GM21515 (cell line): ENCODE results near the gene SCN4A.
"Not testable (repeated sequence)": the region's sequence is repeated elsewhere in the genome, so short reads cannot be mapped to it uniquely, and the experiment has no call there.

ENCODE experiments used
- ATAC-seq: cut with Tn5 transposase; IDR thresholded peaks from one replicate; pipeline ENCODE4 v1.9.1; 2021; ENCODE audit not compliant: unreplicated experiment

Gene SCN4A

DNA sequence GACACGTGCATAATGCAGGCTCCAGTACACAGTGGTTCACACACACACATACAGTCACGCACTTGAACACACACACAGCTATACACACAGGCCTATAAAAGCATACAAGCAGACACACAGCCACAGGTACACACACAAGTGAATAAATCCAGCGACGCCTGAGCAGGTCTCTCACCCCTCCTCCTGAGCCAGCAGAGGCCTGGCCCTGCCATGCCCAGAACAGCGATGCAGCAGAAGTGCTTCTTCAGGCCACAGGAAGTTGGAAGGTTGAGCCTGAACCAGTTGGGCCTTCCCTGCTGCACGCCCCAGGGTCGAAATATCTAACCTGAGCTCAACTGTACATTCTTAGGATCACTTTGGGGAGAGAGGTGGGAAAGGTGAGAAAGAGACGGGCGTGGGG, 33.3 kb downstream of the SCN4A start:
- no peak for ATAC-seq

DNA sequence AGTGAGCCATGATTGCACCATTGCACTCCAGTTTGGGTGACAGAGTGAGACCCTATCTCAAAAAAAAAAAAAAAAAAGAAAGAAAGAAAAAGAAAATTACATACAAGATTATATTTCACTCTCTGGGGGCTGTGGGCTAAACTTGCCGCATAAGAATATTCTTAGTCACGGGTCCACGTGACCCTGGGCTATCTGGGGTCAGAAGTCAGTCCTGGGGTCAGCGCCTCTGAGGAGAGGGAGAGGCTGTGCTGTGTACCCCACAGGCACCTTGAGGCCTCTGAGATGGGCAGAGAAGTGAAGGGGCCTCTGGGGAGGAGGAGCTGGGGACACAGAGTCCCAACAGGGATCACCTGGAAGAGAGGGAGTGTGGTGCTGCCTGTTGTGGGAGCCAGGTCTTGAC, 34.8 kb downstream of the SCN4A start:
- no peak for ATAC-seq

DNA sequence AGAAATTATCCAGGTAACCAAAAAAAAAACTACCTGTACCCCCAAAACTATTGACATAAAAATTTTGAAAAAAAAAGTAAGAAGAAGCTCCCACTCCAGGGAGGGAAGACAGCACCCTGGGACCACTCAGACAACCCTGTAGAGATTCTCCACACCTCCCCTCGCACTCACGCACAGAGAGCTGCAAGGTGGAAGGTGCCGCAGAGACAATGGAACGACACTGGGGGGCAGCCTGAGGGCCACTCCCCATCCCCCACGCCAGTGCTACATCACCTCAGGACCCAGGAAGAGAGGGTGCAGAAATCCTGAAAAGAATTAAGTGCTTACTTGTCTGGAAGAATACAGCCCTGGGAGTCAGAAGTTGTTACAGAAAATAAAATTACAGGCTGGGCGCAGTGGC, 35.4 kb downstream of the SCN4A start:
- no peak for ATAC-seq

DNA sequence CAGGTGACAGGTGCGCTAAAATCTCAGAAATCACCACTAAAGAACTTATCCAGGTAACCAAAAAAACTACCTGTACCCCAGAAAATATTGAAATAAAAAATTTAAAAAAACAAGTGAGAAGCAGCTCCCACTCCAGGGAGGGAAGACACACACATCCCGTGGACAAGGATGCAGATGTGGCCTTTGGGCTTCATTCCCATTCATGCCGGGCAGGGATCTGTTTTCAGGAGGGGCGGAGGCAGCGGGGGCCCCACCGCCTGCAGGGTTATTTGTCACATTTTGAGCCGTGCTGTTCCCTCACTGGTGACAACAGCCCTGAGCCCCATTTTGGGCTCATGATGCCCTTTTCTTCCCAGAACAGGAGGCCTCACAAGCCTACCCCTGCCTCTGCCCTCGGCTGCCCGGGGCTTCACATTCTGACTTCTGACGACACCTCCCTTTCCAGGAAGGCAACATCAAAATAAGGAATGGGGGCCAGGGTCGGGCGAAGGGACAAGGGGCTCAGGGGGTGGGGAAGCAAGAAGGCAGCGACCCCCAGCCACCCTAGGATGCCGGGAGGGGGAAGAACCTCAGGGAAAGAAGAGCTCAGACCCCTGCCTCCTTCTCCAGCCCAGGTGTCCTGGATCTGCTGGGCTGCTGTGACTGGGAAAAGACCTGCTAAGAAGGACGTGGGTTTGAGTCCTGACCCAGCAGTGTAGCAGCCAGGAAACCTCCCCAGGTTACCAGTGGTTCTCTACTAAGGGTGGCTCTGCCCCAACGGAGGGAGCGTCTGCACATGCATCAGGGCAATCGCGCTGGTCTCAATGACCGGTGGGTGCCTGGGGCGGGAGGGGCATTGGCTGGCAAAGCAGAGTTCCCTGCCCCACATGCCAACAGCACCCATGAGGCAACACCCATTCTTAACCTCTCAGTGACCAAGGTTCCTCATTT, 38.3 kb downstream of the SCN4A start:
- ATAC-seq, result no peak

DNA sequence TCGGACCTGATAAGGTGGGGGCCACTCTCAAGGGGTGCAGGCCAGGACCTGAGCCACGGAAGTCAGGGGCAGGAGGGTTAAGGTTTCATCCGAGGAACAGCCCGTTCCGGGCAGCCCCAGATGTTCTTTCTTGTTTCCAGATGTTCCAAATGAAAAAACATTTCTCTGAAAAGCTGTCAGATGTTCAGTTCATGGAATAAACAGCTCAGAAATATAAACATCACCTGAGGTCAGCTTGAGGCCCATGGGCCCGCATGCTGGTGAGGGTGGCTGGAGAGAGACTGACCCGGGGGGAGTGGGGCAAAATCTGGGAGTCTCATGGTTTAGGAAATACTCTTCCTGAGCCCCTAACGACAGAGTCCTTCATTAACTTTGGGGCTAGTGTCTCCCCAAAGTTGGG, 39.1 kb downstream of the SCN4A start:
- no peak for ATAC-seq

DNA sequence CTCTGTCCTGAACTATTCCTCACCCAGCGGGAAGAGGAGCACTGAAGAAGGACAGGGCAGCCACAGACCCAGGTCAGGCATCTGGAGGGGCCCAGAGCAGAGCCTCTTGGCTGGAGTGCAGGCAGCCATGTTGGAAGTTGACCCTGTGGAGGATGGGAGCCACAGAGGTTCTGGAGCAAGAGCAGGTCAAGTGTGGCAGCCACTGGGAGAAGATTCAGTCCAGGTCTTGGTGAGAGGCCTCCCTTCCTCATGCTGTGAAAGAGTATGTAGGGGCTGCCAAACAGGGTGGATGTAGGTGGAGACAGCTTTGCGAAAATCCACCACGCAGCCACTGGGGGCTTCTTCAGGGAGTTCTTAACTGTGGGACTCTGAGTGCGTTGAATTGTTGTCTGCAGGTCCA, 40.0 kb downstream of the SCN4A start:
- peak; percentile 8 for ATAC-seq

DNA sequence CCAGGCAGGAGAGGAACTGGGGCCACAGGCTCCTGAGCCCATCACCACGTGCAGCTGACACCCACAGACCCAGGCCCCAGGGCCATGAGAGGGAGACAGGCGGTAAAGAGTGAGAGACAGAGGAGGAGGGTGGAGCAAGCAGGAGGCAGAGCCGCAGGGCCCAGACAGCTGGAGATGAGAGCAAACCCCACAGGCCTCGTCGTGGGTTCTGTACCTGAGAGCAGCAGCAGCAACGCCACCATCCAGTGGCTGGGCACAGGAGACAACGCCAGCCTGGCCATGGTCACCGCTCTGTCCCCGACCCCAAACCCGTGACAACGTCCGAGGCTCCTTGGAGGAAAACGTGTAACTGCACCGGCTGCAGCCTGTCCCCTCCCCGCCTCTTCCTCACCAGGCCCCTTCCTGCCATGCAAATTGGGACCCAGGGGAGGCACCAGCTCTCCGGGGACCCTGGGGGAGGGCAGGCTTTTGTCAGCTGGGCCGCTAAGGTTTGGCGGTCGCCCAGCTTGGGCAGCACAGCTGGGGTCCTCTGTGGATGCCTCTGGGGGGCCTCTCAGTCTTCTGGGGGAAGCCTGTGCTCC, 40.6 kb downstream of the SCN4A start, which contains the start of gene CD79B:
TSS of gene CD79B (minus strand) at position 351 of the 581 bp plus-strand sequence. CDS start at position 281, 70 bp downstream.
- ATAC-seq, result peak; percentile 67

DNA sequence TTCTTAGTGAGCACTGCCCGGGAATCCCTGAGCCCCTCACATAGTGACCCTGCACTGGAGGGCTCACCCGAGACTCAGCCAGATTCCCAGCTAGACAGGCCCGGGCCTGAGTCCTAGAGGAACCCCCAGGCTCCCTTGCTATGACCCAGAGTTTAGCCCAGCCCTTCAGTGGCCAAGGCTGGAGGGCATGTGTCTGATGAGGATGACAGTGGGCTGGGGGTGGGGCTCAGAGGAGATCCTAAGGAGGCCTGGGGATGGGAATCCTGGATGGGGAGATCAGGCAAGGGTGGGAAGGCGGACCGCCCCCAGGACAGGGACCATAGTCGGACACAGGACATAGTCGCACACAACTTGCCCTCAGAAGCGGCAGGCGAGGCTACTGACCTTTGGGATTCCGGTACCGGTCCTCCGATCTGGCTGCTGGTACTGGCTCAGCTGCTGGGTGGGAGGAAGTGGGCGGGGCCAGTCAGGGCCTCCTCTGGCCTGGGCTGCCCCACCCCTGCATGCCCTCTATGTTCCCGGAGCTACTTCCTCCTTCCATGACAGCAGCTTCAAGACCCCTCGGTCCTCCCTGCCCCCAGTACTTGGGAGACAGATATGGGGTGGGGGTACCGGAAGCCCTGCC, 41.7 kb downstream of the SCN4A start:
- peak; percentile 51 for ATAC-seq

DNA sequence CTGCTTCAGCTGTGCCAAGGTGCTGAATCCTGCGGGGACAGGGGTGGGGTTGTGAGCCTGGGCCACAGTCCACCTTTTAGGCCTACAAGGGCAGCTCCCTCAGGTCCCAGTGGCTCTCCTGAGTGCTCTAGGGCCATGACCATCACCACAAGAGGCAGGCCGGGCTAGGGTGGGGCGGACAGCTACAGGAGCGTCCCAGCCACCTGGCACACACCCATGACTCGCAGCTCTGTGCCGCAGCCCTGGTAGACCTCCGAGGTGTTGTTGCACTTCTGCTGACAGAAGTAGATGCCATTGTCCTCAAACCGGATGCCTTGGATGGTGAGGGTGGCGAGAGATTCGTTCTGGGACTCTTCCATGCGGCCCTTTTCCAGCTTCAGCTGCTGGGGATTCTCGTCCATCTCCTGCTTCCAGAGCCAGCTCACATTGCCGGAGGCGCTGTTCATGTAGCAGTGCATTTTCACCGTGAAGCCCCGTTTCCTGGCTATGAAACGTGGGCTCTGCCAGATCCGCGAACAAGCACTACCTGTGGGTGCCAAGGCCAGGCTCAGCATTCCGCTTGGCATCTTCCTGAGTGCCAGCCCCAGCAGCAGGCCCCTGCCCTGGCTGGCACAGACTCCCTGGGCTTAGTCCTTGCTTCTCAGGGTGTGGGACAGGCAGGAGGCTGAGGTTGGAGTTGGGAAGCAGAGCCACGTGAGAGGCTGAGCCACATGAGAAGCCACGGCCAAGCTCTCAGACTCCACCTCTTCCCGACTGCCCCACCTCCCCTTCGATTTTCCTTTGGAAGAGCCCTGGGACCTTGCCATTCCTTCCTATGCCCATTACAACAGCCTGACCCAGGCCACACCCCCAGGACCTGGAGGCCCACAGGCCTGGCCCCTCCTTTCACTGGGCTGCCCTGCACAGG, 42.6 kb downstream of the SCN4A start:
- no peak for ATAC-seq

DNA sequence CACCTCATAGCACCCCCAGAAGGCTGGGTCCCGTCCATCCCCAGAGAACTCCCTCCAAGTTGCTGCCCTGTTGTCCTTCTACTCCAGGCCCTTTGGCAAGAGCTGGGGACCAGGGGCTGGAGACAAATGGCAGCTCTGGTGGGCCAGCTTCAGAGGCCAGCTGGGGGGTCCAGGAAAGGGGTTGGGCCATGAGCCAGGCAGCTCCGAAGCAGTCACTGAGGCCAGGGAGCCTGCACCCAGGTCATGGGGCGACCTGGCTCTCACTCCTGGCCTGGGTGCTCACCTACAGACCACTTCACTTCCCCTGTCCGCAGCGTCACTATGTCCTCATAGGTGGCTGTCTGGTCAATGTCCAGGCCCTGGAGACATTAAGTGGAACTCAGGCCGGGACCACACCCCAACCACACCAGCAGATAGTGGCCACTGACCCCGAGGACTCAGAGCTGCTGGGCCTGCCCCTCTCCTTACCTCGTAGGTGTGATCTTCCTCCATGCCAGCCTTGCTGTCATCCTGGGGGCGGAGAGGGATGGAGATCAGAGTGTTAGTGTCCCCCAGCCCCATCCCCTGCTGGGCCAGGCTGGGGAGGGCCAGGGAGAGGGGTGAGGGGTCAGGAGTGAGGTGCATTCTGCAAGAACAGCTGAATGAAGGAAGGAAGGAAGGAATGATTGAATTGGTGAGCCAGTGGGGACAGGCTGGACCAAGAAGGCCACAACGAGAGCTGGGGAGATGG, 43.6 kb downstream of the SCN4A start:
- no peak for ATAC-seq

DNA sequence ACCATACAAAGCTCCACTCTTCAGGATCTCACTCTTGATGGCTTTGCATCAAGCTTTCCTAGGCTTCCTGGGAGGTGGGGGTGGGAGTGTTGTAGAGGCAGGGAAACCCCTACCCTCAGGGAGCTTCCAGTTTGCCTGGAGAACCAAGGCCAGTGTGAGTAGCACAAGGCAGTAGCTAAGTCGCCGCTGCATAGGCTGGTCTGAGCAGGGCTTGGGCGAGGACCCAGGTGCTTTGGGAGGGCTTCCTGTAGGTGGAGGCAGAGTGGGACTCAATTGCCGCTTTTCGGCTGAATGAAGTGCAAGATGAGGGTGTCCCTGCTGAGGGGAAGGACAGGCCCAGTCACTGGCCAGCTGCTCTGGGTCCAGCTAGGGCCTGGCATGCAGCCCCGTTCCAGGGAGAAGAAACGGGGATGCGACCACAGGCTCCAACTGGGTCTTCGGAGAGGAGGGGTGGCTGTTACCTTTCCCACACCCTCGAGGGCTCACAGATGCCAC, 44.5 kb downstream of the SCN4A start:
- ATAC-seq, result no peak

DNA sequence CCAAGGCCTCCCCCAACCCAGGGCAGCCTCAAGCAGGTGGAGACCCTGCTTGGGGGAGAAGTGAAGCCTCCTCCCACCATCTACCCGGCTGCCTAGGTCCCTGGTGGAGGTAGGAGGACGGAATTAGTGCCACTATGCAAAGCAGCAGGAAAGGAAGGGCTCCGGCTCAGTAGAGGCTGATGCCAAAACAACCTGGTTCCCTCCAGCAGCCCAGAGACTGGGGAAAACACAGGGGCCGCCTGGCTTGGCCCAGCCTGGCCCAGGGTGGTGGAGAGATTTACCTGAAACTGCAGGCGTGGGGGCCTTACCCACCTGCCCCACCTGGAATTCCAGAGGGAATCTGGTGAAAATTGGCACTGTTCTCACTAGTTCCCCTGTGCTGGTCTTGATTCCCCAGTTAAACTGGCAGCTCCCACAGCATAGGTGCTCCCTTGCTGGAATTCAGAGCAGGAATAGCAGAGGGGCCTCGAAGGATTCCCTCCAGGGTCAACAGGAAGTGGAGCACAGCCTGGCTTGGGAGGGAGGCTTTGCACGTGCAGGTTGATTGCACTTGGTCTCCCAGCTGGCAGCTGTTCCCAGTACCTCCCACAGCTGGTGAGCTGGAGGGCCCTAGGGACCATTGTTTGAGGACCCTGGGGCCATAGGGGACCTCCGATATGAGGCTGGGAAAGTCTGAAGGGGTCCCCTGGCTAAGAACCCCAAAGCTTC, 45.1 kb downstream of the SCN4A start:
- ATAC-seq, result no peak

DNA sequence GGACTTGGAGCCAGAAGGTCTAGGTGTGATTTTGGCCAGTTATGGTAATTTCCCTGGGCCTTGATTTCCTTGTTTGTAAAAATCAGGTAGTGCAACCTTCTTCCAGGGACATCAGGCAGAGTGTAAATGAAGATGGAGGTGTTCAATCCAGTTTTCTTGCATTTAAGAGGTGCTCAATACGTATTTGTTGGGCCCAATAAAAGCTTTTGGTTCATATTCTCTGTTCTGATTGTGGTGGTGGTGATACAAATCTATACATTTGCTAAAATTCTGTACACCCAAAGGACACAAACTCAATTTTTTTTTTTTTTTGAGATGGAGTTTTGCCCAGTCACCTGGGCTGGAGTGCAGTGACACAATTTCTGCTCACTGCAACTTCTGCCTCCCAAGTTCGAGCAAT, 46.6 kb downstream of the SCN4A start:
- no peak for ATAC-seq

DNA sequence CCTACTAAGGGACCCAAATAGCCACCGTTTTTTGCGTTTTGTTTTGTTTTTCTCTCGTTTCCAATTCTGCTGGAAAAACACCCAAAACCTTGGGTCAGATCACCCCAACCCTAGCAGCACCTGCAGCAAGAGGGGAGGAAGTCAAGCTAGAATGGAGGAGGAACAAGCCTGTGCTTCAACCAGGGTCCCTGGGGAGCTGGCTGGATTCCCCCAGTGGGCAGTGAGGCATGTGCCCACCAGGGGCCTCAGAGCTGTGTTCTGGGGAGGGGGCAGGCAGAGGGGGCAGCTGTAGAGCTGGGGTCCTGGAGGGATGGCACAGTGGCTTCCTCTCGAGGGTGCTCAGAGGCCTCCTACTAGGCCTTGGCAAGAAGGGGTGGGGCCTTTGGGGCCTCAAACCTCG, 47.1 kb downstream of the SCN4A start:
- no peak for ATAC-seq

DNA sequence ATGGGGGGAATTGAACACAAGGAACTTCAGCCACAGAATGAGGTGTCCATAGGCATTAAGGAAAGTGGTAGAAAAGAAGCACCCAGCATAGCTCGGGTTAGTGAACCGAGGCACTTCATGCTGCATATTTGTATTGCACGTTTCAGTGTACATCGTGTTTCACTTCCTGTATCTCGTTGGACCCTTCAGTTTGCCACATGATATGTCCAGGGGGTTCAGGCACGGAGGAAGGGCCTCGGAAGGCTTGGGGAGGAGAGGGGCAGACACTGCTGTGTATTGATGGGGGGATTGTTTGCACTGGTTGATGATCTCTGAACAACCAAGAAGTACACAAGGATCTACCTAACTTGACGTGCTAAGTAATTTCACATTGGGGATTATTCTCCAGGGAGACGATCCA, 50.3 kb downstream of the SCN4A start:
- ATAC-seq, result peak; percentile 37

DNA sequence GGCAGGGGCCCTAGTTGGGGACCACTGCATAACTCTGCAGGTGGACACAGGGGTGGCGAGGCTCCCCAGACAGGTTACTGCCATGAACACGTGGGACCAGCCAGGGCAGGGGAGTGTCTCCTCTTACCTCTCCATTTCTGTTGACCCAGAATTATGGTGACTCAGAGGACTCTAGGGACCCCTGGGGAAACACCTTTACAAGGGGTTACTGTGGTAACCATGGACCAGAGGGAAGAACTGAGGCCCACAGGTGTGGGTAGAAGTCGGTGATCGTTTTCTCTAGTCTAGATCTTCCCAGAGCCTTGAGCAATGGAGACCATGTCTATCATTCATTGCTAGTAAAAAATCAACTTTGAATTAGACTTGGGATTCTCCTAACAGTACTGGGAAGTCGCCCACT, 51.9 kb downstream of the SCN4A start:
- not testable (repeated sequence) for ATAC-seq

DNA sequence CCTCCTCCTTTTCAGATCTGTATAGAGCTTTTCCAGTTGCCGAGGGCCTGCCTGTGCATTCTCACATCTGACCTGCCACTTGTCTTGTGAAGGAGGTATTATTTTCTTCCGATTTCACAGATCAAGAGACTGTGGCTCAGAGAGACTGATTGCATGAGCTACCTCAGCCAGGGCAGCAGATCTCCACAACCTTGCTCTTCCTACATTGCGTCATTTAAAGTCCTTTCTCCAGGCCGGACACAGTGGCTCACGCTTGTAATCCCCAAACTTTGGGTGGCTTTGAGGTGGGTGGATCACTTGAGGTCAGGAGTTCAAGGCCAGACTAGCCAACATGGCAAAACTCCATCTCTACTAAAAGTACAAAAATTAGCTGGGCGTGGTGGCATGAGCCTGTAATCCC, 52.7 kb downstream of the SCN4A start:
- ATAC-seq, result not testable (repeated sequence)

DNA sequence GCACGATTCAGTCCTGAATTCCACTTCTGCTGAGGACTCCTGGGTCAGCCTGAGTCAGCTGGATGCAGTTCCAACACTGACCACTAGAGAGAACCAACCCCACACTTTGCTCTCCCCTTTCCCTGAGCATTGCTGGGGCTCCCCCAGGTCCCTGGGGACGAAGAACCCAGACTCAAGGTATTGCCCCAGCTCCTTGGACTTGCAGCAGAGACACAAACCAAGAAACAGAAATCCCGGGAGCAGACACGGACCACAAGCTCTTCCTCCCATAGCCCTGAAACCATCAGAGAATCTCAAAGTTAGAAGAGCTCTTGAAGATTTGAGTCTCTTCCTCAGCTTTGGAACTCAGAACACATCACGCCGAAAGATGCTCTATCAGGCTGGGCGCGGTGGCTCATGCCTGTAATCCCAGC, 53.4 kb downstream of the SCN4A start:
- peak; percentile 67 for ATAC-seq

DNA sequence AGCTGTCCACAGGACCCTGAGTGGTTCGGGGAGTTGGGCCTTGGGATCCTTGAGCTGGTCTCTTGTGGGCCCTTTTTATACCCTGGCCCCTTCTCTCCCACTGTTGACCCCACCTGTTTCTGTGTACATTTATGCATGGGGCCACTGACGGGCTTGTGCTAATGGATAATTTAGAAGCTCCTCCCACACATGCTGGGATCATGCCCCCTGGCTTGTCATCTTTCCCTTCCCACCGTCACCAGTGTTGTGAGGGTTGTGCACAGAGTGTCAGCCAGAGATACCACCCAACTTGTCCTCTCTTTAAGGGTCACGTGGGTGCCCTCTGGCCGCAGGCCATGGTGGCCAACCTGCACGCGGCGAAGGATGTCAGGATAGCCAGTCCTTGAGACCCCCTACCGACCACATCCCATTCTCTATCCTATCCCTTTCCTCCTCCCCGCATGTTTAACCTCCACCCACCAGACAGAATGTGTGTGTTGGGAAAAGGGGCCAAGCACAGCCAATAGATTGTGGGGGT, 53.9 kb downstream of the SCN4A start, which contains the start of gene GH1:
TSS of gene GH1 (minus strand) at position 51 of the 517 bp plus-strand sequence. CDS start 63 bp downstream, outside the sequence.
- not testable (repeated sequence) for ATAC-seq
